Thyroid gland (tissue), 4 donors: Measurements from ENCODE around the gene GBP1. TPM values are rescaled to one million over a fixed set of nuclear protein-coding genes. Genes with fewer than 3 reads are reported as not detected.
"Not testable (repeated sequence)": the region's sequence is repeated elsewhere in the genome, so short reads cannot be mapped to it uniquely, and the experiment has no call there.

Source experiments
- DNase-seq, 2 donors: peaks; one replicate each; pipeline ENCODE4 v3.0.0-alpha.2; 2019
- H3K27ac ChIP-seq, 3 donors: fragments of 200-600 bp; sonication (generic); 1 replicate in 2 of 3; 2 replicates in 1 of 3; pipeline ENCODE4 v1.5.1; 2016 to 2019; ENCODE audit warnings: mild to moderate bottlenecking in 1 of 3, moderate library complexity in 1 of 3
- H3K27me3 ChIP-seq: fragments of 200-600 bp; sonication (generic); one replicate; pipeline ENCODE4 v1.5.1; 2019
- H3K36me3 ChIP-seq, 2 donors: fragments of 200-600 bp; sonication (generic); one replicate each; pipeline ENCODE4 v1.5.1; 2016 to 2019
- H3K4me1 ChIP-seq, 2 donors: fragments of 200-600 bp; sonication (generic); one replicate each; pipeline ENCODE4 v1.5.1; 2017 to 2019
- H3K4me3 ChIP-seq, 3 donors: fragments of 200-600 bp; sonication (generic); replicated peaks in 1 of 3; 1 replicate in 2 of 3; 2 replicates in 1 of 3; pipeline ENCODE4 v1.5.1; 2016; ENCODE audit warnings: mild to moderate bottlenecking in 1 of 3
- H3K9me3 ChIP-seq: fragments of 200-600 bp; sonication (generic); one replicate; pipeline ENCODE4 v1.5.1; 2017
- POLR2A ChIP-seq, 2 donors: fragments of 450-650 bp; IDR thresholded peaks; one replicate each; pipeline ENCODE4 v1.6.1; 2017; ENCODE audit warnings: antibody characterized with exemption in 2 of 2, mild to moderate bottlenecking in 2 of 2, moderate library complexity in 1 of 2
- WGBS, 2 donors: methylation state at CpG; one replicate each; pipeline ENCODE4 v1.1.5; 2017; 5-methylcytosine and 5-hydroxymethylcytosine counted together
- intact Hi-C: fragments of 100-400 bp; cut with DNase I; formaldehyde crosslinking; loops from one replicate; pipeline ENCODE4 v1.15.1; 2023
- total RNA-seq, 4 donors: library from RNA; depleted of rRNA; stranded (reverse); fragments of >200 nt; gene quantifications; one replicate each; pipeline ENCODE4 v1.2.3, GENCODE V29; 2016
- TF ChIP-seq, protein P1 (sequence below), 6 experiments: fragments of 200-600 bp in 3 of 6; fragments of 450-650 bp in 3 of 6; sonication (generic) in 3 of 6; IDR thresholded peaks; one replicate each; pipeline ENCODE4 v1.5.1; 2016 to 2019; ENCODE audit warnings: antibody characterized with exemption in 6 of 6, mild to moderate bottlenecking in 2 of 6, inconsistent platforms in 1 of 6, moderate library complexity in 1 of 6

GBP1 gene
- total RNA-seq, 4 donors from 2014 or later = 15.0 to 54.3 (median 22.9) TPM

DNA sequence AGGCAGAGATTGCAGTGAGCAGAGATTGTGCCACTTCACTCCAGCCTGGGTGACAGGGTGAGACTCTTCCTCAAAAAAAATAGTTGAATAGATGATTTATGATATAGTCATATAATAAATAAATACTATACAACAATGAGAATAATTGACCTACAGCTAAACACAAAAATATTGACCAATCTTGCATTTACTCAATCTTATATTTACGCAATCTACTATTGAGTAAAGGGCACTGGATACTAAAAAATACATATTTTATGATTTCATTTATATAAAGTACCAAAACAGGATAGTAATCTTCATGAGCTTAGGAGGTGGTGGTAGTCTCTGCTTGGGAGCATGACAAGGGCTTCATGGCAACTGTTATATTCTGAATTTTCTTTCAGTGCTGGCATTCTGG is 23.3 kb downstream of the GBP1 start:
- Histone ChIP-seq H3K4me3 (no peak overlapping the region), H3K4me1 (no peaks in the 10 kb centered on the region), H3K36me3 (no peaks in the 10 kb centered on the region), H3K27ac (no peak overlapping the region), H3K9me3 (no peaks in the 10 kb centered on the region), H3K27me3 (no peaks in the 10 kb centered on the region)
- intact Hi-C loops = no loop called here
- no peak for DNase-seq
- WGBS, 2 donors = 99% methylated on average over 1 of the region's 1 CpG
- TF ChIP-seq, protein P1, sequence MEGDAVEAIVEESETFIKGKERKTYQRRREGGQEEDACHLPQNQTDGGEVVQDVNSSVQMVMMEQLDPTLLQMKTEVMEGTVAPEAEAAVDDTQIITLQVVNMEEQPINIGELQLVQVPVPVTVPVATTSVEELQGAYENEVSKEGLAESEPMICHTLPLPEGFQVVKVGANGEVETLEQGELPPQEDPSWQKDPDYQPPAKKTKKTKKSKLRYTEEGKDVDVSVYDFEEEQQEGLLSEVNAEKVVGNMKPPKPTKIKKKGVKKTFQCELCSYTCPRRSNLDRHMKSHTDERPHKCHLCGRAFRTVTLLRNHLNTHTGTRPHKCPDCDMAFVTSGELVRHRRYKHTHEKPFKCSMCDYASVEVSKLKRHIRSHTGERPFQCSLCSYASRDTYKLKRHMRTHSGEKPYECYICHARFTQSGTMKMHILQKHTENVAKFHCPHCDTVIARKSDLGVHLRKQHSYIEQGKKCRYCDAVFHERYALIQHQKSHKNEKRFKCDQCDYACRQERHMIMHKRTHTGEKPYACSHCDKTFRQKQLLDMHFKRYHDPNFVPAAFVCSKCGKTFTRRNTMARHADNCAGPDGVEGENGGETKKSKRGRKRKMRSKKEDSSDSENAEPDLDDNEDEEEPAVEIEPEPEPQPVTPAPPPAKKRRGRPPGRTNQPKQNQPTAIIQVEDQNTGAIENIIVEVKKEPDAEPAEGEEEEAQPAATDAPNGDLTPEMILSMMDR (IDR thresholded peaks at IDR 0.05) = no peak

DNA sequence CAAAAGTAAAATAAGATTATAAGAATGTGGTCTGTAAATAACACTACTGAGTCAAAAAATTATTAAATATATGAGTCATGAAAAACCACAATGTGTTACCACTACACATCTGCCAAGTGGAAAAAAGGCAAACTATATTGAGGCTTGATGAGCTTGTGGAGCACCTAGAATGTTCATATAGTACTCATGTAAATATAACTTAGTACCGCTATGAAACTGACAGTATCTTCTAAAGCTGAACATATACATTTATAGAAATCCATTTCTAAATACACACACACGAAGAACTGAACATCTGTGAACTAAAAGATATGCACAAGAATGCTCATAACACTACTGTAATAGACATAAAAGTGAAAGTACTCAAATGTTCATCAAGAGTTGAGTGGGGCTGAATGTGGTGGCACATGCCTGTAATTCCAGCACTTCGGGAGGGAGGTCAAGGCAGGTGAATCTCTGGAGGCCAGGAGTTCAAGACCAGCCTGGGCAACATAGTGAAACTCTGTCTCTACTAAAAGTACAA is 23.8 kb downstream of the GBP1 start:
- no peak for DNase-seq
- TF ChIP-seq POLR2A (IDR thresholded peaks at IDR 0.05) = no peak
- TF ChIP-seq, protein P1 (IDR thresholded peaks at IDR 0.05) = no peak
- WGBS, 2 donors = 82 to 84% methylated on average over 3 of the region's 3 CpGs
- intact Hi-C loops = no loop called here
- H3K36me3 ChIP-seq = no peaks in the 10 kb centered on the region
- H3K9me3 ChIP-seq = no peaks in the 10 kb centered on the region
- H3K4me3 ChIP-seq = no peak overlapping the region
- H3K27ac ChIP-seq = no peak overlapping the region
- H3K4me1 ChIP-seq = no peaks in the 10 kb centered on the region
- no peaks in the 10 kb centered on the region for H3K27me3 ChIP-seq

DNA sequence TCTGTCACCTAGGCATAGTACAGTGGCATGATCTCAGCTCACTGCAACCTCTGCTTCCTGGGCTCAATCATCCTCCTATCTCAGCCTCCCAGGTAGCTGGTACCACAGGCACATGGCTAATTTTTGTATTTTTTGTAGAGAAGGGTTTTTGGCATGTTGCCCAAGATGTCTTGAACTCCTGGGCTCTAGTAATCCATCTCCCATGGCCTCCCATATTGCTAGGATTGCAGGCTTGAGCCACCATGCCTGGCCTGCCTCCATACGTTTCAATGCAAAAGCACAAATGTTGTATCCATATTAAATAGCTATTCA is 24.7 kb downstream of the GBP1 start:
- WGBS, 2 donors = 94 to 96% methylated on average over 1 of the region's 1 CpG
- Histone ChIP-seq H3K36me3 (no peaks in the 10 kb centered on the region), H3K27ac (no peak overlapping the region), H3K4me3 (no peak overlapping the region), H3K4me1 (no peaks in the 10 kb centered on the region), H3K27me3 (no peaks in the 10 kb centered on the region), H3K9me3 (no peaks in the 10 kb centered on the region)
- intact Hi-C loops = no loop called here
- TF ChIP-seq, protein P1 (IDR thresholded peaks at IDR 0.05) = no peak
- no peak for DNase-seq

DNA sequence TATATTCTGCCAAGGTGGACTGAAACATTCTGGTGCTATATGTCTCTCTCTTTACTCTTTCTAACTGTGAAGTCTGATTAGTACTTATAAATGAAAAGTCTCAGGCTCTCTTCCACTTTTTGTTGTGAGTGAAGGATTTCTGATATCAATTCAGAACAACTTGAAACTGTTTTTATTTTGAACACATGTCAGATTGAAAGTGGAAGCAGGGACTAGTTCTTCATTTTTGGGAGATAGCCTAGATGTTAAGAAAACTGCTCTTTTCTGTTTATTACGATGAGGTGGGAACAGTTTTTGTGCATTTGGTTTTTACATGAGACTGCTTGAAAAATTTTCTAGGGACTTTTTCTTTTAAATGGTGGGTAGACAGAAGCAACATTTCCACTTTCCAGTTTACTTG is 27.8 kb downstream of the GBP1 start:
- H3K27me3 ChIP-seq = no peaks in the 10 kb centered on the region
- TF ChIP-seq, protein P1 (IDR thresholded peaks at IDR 0.05) = no peak
- no peak for TF ChIP-seq POLR2A (IDR thresholded peaks at IDR 0.05)
- WGBS, 2 donors = 67 to 98% methylated on average over 1 of the region's 1 CpG

DNA sequence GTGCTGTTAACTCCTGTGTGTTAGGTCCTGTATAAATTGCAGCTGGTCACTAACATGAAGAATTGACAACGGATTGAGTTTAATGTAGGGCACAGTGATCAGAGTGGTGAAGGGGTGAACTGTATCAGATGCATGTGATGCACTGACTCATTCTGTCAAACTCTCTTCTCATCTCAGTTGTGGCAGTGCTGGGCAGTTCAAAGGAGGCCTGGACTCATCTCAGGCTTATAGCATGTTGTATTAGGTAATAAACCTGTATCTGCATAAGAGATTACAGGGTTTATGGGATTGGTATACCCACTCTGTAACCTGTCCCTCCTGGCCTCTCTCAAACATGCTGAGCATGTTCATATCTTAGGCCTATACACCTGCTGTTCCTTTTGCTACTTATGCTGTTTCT is 29.9 kb downstream of the GBP1 start:
- WGBS, 2 donors = 91 to 95% methylated on average over 1 of the region's 1 CpG
- no peak for DNase-seq
- TF ChIP-seq, protein P1 (IDR thresholded peaks at IDR 0.05) = no peak
- TF ChIP-seq POLR2A (IDR thresholded peaks at IDR 0.05) = no peak
- no peaks in the 10 kb centered on the region for H3K27me3 ChIP-seq
- H3K36me3 ChIP-seq = no peaks in the 10 kb centered on the region
- intact Hi-C loops = no loop called here
- no peaks in the 10 kb centered on the region for H3K9me3 ChIP-seq
- H3K4me3 ChIP-seq = no peak overlapping the region
- H3K4me1 ChIP-seq = no peaks in the 10 kb centered on the region
- H3K27ac ChIP-seq = no peak overlapping the region

More for the DNA sequence above, 27.8 kb downstream of the GBP1 start:
- Histone ChIP-seq H3K4me3 (no peak overlapping the region), H3K36me3 (no peaks in the 10 kb centered on the region), H3K4me1 (no peaks in the 10 kb centered on the region), H3K27ac (no peak overlapping the region), H3K9me3 (no peaks in the 10 kb centered on the region)
- intact Hi-C loops = no loop called here
- DNase-seq = no peak

DNA sequence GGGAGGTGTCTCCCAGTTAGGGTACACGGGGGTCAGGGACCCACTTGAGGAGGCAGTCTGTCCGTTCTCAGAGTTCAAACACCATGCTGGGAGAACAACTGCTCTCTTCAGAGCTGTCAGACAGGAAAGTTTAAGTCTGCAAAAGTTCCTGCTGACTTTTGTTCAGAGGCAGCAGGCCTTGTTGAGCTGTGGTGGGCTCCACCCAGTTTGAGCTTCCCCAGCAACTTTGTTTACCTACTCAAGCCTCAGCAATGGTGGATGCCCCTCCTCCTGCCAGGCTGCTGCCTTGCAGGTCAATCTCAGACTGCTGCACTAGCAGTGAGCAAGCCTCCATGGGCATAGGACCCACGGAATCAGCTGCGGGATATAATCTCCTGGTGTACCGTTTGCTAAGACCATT is 31.0 kb downstream of the GBP1 start:
- H3K27ac ChIP-seq, DNase-seq, H3K4me3 ChIP-seq, H3K27me3 ChIP-seq, H3K9me3 ChIP-seq, H3K36me3 ChIP-seq, intact Hi-C loops, H3K4me1 ChIP-seq: not testable (repeated sequence)
- 89 to 94% methylated on average over 3 to 5 of the region's 5 CpGs for WGBS, 2 donors

DNA sequence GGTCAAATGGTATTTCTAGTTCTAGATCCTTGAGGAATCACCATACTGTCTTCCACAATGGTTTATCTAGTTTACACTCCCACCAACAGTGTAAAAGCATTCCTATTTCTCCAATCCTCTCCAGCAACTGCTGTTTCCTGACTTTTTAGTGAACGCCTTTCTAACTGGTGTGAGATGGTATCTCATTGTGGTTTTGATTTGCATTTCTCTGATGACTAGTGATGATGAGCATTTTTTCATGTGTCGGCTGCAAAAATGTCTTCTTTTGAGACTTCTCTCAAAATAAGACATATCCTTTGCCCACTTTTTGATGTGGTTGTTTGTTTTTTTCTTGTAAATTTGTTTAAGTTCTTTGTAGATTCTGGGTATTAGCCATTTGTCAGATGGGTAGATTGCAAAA is 36.0 kb downstream of the GBP1 start:
- H3K27me3 ChIP-seq, intact Hi-C loops: not testable (repeated sequence)
- 95 to 97% methylated on average over 2 of the region's 2 CpGs for WGBS, 2 donors

More for the DNA sequence above, 36.0 kb downstream of the GBP1 start:
- not testable (repeated sequence) for H3K36me3 ChIP-seq, H3K27ac ChIP-seq, H3K4me3 ChIP-seq, DNase-seq, H3K4me1 ChIP-seq, H3K9me3 ChIP-seq
